HCT116 (cell line): ENCODE data around the gene PSME1. TPM values are rescaled to one million over a fixed set of nuclear protein-coding genes. Genes with fewer than 3 reads are reported as not detected.

ENCODE experiments used
- ATAC-seq: fragments of 200-7000 bp; cut with Tn5 transposase; 2 replicates; pipeline ENCODE4 v1.9.1; 2020; ENCODE audit warnings: mild to moderate bottlenecking, moderate library complexity
- BruUV-seq: library from RNA; stranded (reverse); fragments of 400-500 nt; replicated peaks from 2 replicates; lab custom pipeline; 2021; lab: Mats Ljungman, UMichigan
- CTCF ChIA-PET: fragments of 300-600 bp; sonication (Branson Sonifier 250); formaldehyde crosslinking; loops from one replicate; lab custom pipeline; 2021; ENCODE audit warnings: antibody characterized with exemption; lab: Charles Lee
- POLR2A ChIA-PET: fragments of 300-600, 350-600 bp; sonication (Branson Sonifier 250); formaldehyde crosslinking; loops from one replicate; lab custom pipeline; 2021; ENCODE audit warnings: antibody characterized with exemption; lab: Charles Lee
- RAD21 ChIA-PET, 2 experiments: fragments of 300-600 bp; sonication (Branson Sonifier 250); formaldehyde crosslinking; loops; one replicate each; lab custom pipeline; 2023; ENCODE audit warnings: low total read pairs in 2 of 2; ENCODE audit not compliant: uncharacterized antibody in 2 of 2, unreplicated experiment in 2 of 2, low non-redundant PET in 1 of 2; lab: Charles Lee
- DNase-seq: peaks from one replicate; pipeline ENCODE4 v3.0.0-alpha.2; 2010; ENCODE audit warnings: low read depth, low spot score
- H2AFZ ChIP-seq: fragments of 200-600 bp; shearing (Covaris generic), sonication (generic); 2 replicates; pipeline ENCODE4 v1.6.1; 2017; ENCODE audit warnings: low read depth, mixed run types, mixed read lengths, antibody characterized with exemption, low read length; ENCODE audit not compliant: poor library complexity, severe bottlenecking
- H3K27ac ChIP-seq: 2 replicates; pipeline ENCODE4 v1.5.1; 2012; ENCODE audit warnings: low read depth, low read length
- H3K27me3 ChIP-seq: fragments of 200-600 bp; sonication (generic); 2 replicates; pipeline ENCODE4 v1.6.1; 2016; ENCODE audit warnings: mixed run types, low read length, mixed read lengths; ENCODE audit not compliant: insufficient read depth
- H3K36me3 ChIP-seq, 2 experiments: fragments of 200-500 bp in 1 of 2; fragments of 200-600 bp in 1 of 2; sonication (Bioruptor generic) in 1 of 2; sonication (generic) in 1 of 2; 2 replicates each; pipeline versions ENCODE4 v1.5.1 to v1.6.1; 2014 to 2016; ENCODE audit warnings: low read length in 2 of 2, inconsistent platforms in 1 of 2, mixed read lengths in 1 of 2, mixed run types in 1 of 2; ENCODE audit not compliant: insufficient read depth in 2 of 2, control insufficient read depth in 1 of 2
- H3K4me1 ChIP-seq, 2 experiments: fragments of 200-600 bp in 1 of 2; sonication (generic) in 1 of 2; 2 replicates each; pipeline versions ENCODE4 v1.5.1 to v1.6.1; 2012 to 2017; ENCODE audit warnings: low read length in 2 of 2, inconsistent platforms in 1 of 2, mild to moderate bottlenecking in 1 of 2, mixed read lengths in 1 of 2, mixed run types in 1 of 2, moderate library complexity in 1 of 2; ENCODE audit not compliant: insufficient read depth in 2 of 2, control insufficient read depth in 1 of 2
- H3K4me2 ChIP-seq: fragments of 200-600 bp; sonication (generic); 2 replicates; pipeline ENCODE4 v1.6.1; 2017; ENCODE audit warnings: mixed run types, low read length, mixed read lengths
- H3K4me3 ChIP-seq, 2 experiments: fragments of 200-600 bp in 1 of 2; sonication (generic) in 1 of 2; replicated peaks in 1 of 2; 2 replicates each; pipeline ENCODE4 v1.5.1; 2011 to 2016; ENCODE audit warnings: low read length in 2 of 2, control low read depth in 1 of 2, low read depth in 1 of 2, mild to moderate bottlenecking in 1 of 2, mixed read lengths in 1 of 2, mixed run types in 1 of 2
- H3K79me2 ChIP-seq: fragments of 200-600 bp; sonication (generic); 2 replicates; pipeline ENCODE4 v1.6.1; 2017; ENCODE audit warnings: mild to moderate bottlenecking, mixed run types, low read length, moderate library complexity, mixed read lengths; ENCODE audit not compliant: insufficient read depth
- H3K9ac ChIP-seq: fragments of 200-600 bp; sonication (generic); 2 replicates; pipeline ENCODE4 v1.6.1; 2016; ENCODE audit warnings: low read length, mixed read lengths
- H3K9me2 ChIP-seq: fragments of 200-600 bp; sonication (generic), shearing (Covaris generic); 2 replicates; pipeline ENCODE4 v1.6.1; 2017; ENCODE audit warnings: mixed run types, mild to moderate bottlenecking, moderate library complexity; ENCODE audit not compliant: insufficient read depth
- H3K9me3 ChIP-seq, 2 experiments: fragments of 200-500 bp in 1 of 2; fragments of 200-600 bp in 1 of 2; sonication (Bioruptor generic) in 1 of 2; sonication (generic) in 1 of 2; 2 replicates each; pipeline ENCODE4 v1.6.1; 2014 to 2017; ENCODE audit warnings: low read length in 2 of 2, mixed read lengths in 2 of 2, inconsistent platforms in 1 of 2, low read depth in 1 of 2, mild to moderate bottlenecking in 1 of 2, mixed run types in 1 of 2, moderate library complexity in 1 of 2; ENCODE audit not compliant: control insufficient read depth in 1 of 2, insufficient read depth in 1 of 2
- H4K20me1 ChIP-seq: fragments of 200-600 bp; sonication (generic), shearing (Covaris generic); 2 replicates; pipeline ENCODE4 v1.6.1; 2017; ENCODE audit warnings: mixed run types, mild to moderate bottlenecking, moderate library complexity; ENCODE audit not compliant: insufficient read depth
- CBX3 ChIP-seq: IDR thresholded peaks from 2 replicates; pipeline ENCODE4 v1.6.1; 2012; ENCODE audit warnings: low read depth
- ELF1 ChIP-seq: IDR thresholded peaks from 2 replicates; pipeline ENCODE4 v1.6.1; 2012; ENCODE audit warnings: low read depth, borderline replicate concordance
- MAX ChIP-seq: IDR thresholded peaks from 2 replicates; pipeline ENCODE4 v1.6.1; 2012
- POLR2A ChIP-seq: IDR thresholded peaks from 2 replicates; pipeline ENCODE4 v1.7.0; 2011; ENCODE audit warnings: borderline replicate concordance; ENCODE audit not compliant: insufficient read depth, insufficient read length; ENCODE audit errors: extremely low read depth
- POLR2AphosphoS5 ChIP-seq: IDR thresholded peaks from 2 replicates; pipeline ENCODE4 v1.6.1; 2011; ENCODE audit warnings: mild to moderate bottlenecking, low read depth, low read length, moderate library complexity
- SIN3A ChIP-seq: IDR thresholded peaks from 2 replicates; pipeline ENCODE4 v1.6.1; 2012; ENCODE audit warnings: low read depth
- YY1 ChIP-seq: IDR thresholded peaks from 2 replicates; pipeline ENCODE4 v1.6.1; 2011; ENCODE audit warnings: low read length, low read depth, moderate library complexity, mild to moderate bottlenecking; ENCODE audit not compliant: insufficient replicate concordance; ENCODE audit errors: extremely low read depth
- ZBTB33 ChIP-seq: IDR thresholded peaks from 2 replicates; pipeline ENCODE4 v1.6.1; 2011; ENCODE audit warnings: mild to moderate bottlenecking, low read length, moderate library complexity; ENCODE audit not compliant: insufficient replicate concordance; ENCODE audit errors: extremely low read depth
- ZFX ChIP-seq: fragments of 450-650 bp; IDR thresholded peaks from 2 replicates; pipeline ENCODE4 v1.6.1; 2017
- ZNF274 ChIP-seq: fragments of 200-500 bp; sonication (Bioruptor generic); IDR thresholded peaks from 2 replicates; pipeline ENCODE4 v1.6.1; 2014; ENCODE audit warnings: mild to moderate bottlenecking, low read depth, low read length, inconsistent platforms
- intact Hi-C: fragments of 100-400 bp; cut with micrococcal nuclease; formaldehyde crosslinking; loops from 2 replicates; pipeline ENCODE4 v1.10.0; 2022
- total RNA-seq: library from RNA; stranded (reverse); gene quantifications from one replicate; pipeline ENCODE4 v1.2.1, GENCODE V29; 2021; ENCODE audit not compliant: unreplicated experiment
- TF ChIP-seq, protein P1 (sequence below): IDR thresholded peaks from 2 replicates; pipeline ENCODE4 v1.6.1; 2012; ENCODE audit warnings: low read depth

Gene PSME1
- total RNA-seq, 1 experiment from 2014 or later, result 174 TPM

- Histone ChIP-seq H3K9me3 (no peaks in the 10 kb centered on the region), H3K4me2 (no peak overlapping the region), H3K4me3 (no peak overlapping the region), H3K36me3 (no peaks in the 10 kb centered on the region), H3K27ac (no peak overlapping the region), H3K27me3 (no peaks in the 10 kb centered on the region), H3K79me2 (peaks cover 7% of the 10 kb centered on the region; the same call in 1 of the 2 replicates), H4K20me1 (no peaks in the 10 kb centered on the region), H3K4me1 (peaks cover 15 to 22% of the 10 kb centered on the region in 2 experiments), H2AFZ (no peak overlapping the region), H3K9me2 (no peaks in the 10 kb centered on the region), H3K9ac (no peak overlapping the region)
- RAD21 ChIA-PET, result interaction anchor here in 1 of 2 experiments (1.3 kb wide), 1 partner anchor 10 kb away, joined by 3 read pairs; no protein-coding TSS in a partner anchor
- CTCF ChIA-PET, result interaction anchor here (1.4 kb wide), 1 partner anchor 12 kb away, joined by 4 read pairs; no protein-coding TSS in a partner anchor
- no TSS peak for BruUV-seq
- no peak for ATAC-seq
- DNase-seq, result no peak
- intact Hi-C loops, result loop anchor here (10.0 kb wide), 1 partner anchor 112 kb away; the partner anchor contains the start of gene DHRS4L2
- TF ChIP-seq MAX, result no peak
- TF ChIP-seq POLR2A, result no peak
- POLR2A ChIA-PET, result interaction anchor here (1.1 to 1.2 kb wide), 2 partner anchors 9 to 10 kb away, joined by 3 read pairs; no protein-coding TSS in a partner anchor
Observed at GRCh38 chr14:24096545-24097181, 39.3 kb upstream of the PSME1 start.

- RAD21 ChIA-PET, result no interaction called here
- CTCF ChIA-PET, result interaction anchor here (0.8 kb wide), 1 partner anchor 10 kb away, joined by 3 read pairs; no protein-coding TSS in a partner anchor
- H3K36me3 ChIP-seq, result no peaks in the 10 kb centered on the region
- TF ChIP-seq ZFX, result no peak
- no peak for TF ChIP-seq ELF1
- TF ChIP-seq POLR2AphosphoS5, result no peak
- no peak for TF ChIP-seq YY1
- TF ChIP-seq, protein P1, sequence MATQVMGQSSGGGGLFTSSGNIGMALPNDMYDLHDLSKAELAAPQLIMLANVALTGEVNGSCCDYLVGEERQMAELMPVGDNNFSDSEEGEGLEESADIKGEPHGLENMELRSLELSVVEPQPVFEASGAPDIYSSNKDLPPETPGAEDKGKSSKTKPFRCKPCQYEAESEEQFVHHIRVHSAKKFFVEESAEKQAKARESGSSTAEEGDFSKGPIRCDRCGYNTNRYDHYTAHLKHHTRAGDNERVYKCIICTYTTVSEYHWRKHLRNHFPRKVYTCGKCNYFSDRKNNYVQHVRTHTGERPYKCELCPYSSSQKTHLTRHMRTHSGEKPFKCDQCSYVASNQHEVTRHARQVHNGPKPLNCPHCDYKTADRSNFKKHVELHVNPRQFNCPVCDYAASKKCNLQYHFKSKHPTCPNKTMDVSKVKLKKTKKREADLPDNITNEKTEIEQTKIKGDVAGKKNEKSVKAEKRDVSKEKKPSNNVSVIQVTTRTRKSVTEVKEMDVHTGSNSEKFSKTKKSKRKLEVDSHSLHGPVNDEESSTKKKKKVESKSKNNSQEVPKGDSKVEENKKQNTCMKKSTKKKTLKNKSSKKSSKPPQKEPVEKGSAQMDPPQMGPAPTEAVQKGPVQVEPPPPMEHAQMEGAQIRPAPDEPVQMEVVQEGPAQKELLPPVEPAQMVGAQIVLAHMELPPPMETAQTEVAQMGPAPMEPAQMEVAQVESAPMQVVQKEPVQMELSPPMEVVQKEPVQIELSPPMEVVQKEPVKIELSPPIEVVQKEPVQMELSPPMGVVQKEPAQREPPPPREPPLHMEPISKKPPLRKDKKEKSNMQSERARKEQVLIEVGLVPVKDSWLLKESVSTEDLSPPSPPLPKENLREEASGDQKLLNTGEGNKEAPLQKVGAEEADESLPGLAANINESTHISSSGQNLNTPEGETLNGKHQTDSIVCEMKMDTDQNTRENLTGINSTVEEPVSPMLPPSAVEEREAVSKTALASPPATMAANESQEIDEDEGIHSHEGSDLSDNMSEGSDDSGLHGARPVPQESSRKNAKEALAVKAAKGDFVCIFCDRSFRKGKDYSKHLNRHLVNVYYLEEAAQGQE, result no peak
- no peak for TF ChIP-seq ZBTB33
- TF ChIP-seq ZNF274, result no peak
- TF ChIP-seq CBX3, result no peak
- TF ChIP-seq SIN3A, result no peak
Observed at GRCh38 chr14:24098229-24098926, 37.6 kb upstream of the PSME1 start.

More at GRCh38 chr14:24098229-24098926, 37.6 kb upstream of the PSME1 start:
- H4K20me1 ChIP-seq, result no peaks in the 10 kb centered on the region
- H3K4me1 ChIP-seq, result peaks cover 10 to 18% of the 10 kb centered on the region in 2 experiments
- H2AFZ ChIP-seq, result no peak overlapping the region
- POLR2A ChIA-PET, result no interaction called here
- peaks cover 7% of the 10 kb centered on the region; the same call in 1 of the 2 replicates for H3K79me2 ChIP-seq
- DNase-seq (no peak), ATAC-seq (no peak)
- no peak overlapping the region for H3K9ac ChIP-seq
- H3K27me3 ChIP-seq, result no peaks in the 10 kb centered on the region
- BruUV-seq, result no TSS peak
- no peak overlapping the region for H3K4me2 ChIP-seq
- intact Hi-C loops, result loop anchor here (10.0 kb wide), 1 partner anchor 114 kb away; the partner anchor contains the start of gene DHRS4L2
- no peaks in the 10 kb centered on the region for H3K9me3 ChIP-seq
- no peak overlapping the region for H3K27ac ChIP-seq
- H3K9me2 ChIP-seq, result no peaks in the 10 kb centered on the region
- H3K4me3 ChIP-seq, result no peak overlapping the region
